Measurements from ENCODE around the gene TTC21A. TPM values are rescaled to one million over a fixed set of nuclear protein-coding genes. Genes with fewer than 3 reads are reported as not detected.

TTC21A gene
- total RNA-seq, 1 donor from 2014 or later: 7.8 TPM

GRCh38 chr3:39133093-39133490 lies 25.6 kb downstream of the TTC21A start:
- Mint-ChIP-seq H3K36me3 (ENCODE audit: unreplicated experiment) (no peaks in the 10 kb centered on the region), H3K9me3 (ENCODE audit: unreplicated experiment) (peaks cover 1% of the 10 kb centered on the region), H3K27me3 (ENCODE audit: unreplicated experiment) (peaks cover 1% of the 10 kb centered on the region), H3K4me1 (ENCODE audit: low read depth, unreplicated experiment) (no peaks in the 10 kb centered on the region), H3K27ac (ENCODE audit: unreplicated experiment) (no peak overlapping the region), H3K4me3 (ENCODE audit: unreplicated experiment) (no peak overlapping the region)
- DNase-seq: no peak
- TF ChIP-seq CTCF (IDR thresholded peaks at IDR 0.05; ENCODE audit: partially characterized antibody, unreplicated experiment): no peak

GRCh38 chr3:39133822-39134221 lies 26.3 kb downstream of the TTC21A start:
- peaks cover 1% of the 10 kb centered on the region for H3K9me3 Mint-ChIP-seq (ENCODE audit: unreplicated experiment)
- H3K36me3 Mint-ChIP-seq (ENCODE audit: unreplicated experiment): no peaks in the 10 kb centered on the region
- no peak for DNase-seq
- H3K4me1 Mint-ChIP-seq (ENCODE audit: low read depth, unreplicated experiment): no peaks in the 10 kb centered on the region
- TF ChIP-seq CTCF (IDR thresholded peaks at IDR 0.05; ENCODE audit: partially characterized antibody, unreplicated experiment): no peak
- H3K27me3 Mint-ChIP-seq (ENCODE audit: unreplicated experiment): peaks cover 1% of the 10 kb centered on the region
- H3K27ac Mint-ChIP-seq (ENCODE audit: unreplicated experiment): no peak overlapping the region
- no peak overlapping the region for H3K4me3 Mint-ChIP-seq (ENCODE audit: unreplicated experiment)

GRCh38 chr3:39134305-39134704 lies 26.8 kb downstream of the TTC21A start:
- peaks cover 1% of the 10 kb centered on the region for H3K27me3 Mint-ChIP-seq (ENCODE audit: unreplicated experiment)

GRCh38 chr3:39135170-39135805 lies 27.8 kb downstream of the TTC21A start:
- H3K27ac Mint-ChIP-seq (ENCODE audit: unreplicated experiment): no peak overlapping the region
- no peak for TF ChIP-seq CTCF (IDR thresholded peaks at IDR 0.05; ENCODE audit: partially characterized antibody, unreplicated experiment)
- H3K4me1 Mint-ChIP-seq (ENCODE audit: low read depth, unreplicated experiment): no peaks in the 10 kb centered on the region
- peaks cover 1% of the 10 kb centered on the region for H3K9me3 Mint-ChIP-seq (ENCODE audit: unreplicated experiment)
- peaks cover 1% of the 10 kb centered on the region for H3K27me3 Mint-ChIP-seq (ENCODE audit: unreplicated experiment)
- no peak overlapping the region for H3K4me3 Mint-ChIP-seq (ENCODE audit: unreplicated experiment)
- DNase-seq: no peak
- no peaks in the 10 kb centered on the region for H3K36me3 Mint-ChIP-seq (ENCODE audit: unreplicated experiment)

More at GRCh38 chr3:39134305-39134704, 26.8 kb downstream of the TTC21A start:
- DNase-seq: no peak
- Mint-ChIP-seq H3K4me3 (ENCODE audit: unreplicated experiment) (no peak overlapping the region), H3K4me1 (ENCODE audit: low read depth, unreplicated experiment) (no peaks in the 10 kb centered on the region), H3K9me3 (ENCODE audit: unreplicated experiment) (peaks cover 1% of the 10 kb centered on the region), H3K27ac (ENCODE audit: unreplicated experiment) (no peak overlapping the region), H3K36me3 (ENCODE audit: unreplicated experiment) (no peaks in the 10 kb centered on the region)
- TF ChIP-seq CTCF (IDR thresholded peaks at IDR 0.05; ENCODE audit: partially characterized antibody, unreplicated experiment): no peak

- TF ChIP-seq CTCF (IDR thresholded peaks at IDR 0.05; ENCODE audit: partially characterized antibody, unreplicated experiment): no peak
- Mint-ChIP-seq H3K27me3 (ENCODE audit: unreplicated experiment) (peaks cover 1% of the 10 kb centered on the region), H3K36me3 (ENCODE audit: unreplicated experiment) (no peaks in the 10 kb centered on the region), H3K9me3 (ENCODE audit: unreplicated experiment) (peaks cover 1% of the 10 kb centered on the region), H3K4me3 (ENCODE audit: unreplicated experiment) (no peak overlapping the region), H3K27ac (ENCODE audit: unreplicated experiment) (no peak overlapping the region), H3K4me1 (ENCODE audit: low read depth, unreplicated experiment) (peaks cover 3% of the 10 kb centered on the region)
- no peak for DNase-seq
Measured at GRCh38 chr3:39136533-39137434, 29.3 kb downstream of the TTC21A start.
